Activated CD8-positive, alpha-beta T cell treated with anti-CD3 and anti-CD28 coated beads for 36 hours (primary cell): ENCODE measurements around the gene CHSY3. TPM values are rescaled to one million over a fixed set of nuclear protein-coding genes. Genes with fewer than 3 reads are reported as not detected.

ENCODE experiments used
- ATAC-seq: fragments of 200-7000 bp; cut with Tn5 transposase; one replicate; pipeline ENCODE4 v1.10.0; 2021; ENCODE audit warnings: mild to moderate bottlenecking, moderate library complexity
- CTCF ChIA-PET: fragments of 350-600 bp; sonication (Branson Sonifier 250); formaldehyde crosslinking; loops from one replicate; lab custom pipeline; 2021; ENCODE audit warnings: antibody characterized with exemption; lab: Charles Lee
- POLR2A ChIA-PET: fragments of 350-600 bp; sonication (Branson Sonifier 250); formaldehyde crosslinking; loops from one replicate; lab custom pipeline; 2021; ENCODE audit warnings: antibody characterized with exemption; lab: Charles Lee
- DNase-seq: peaks from one replicate; pipeline ENCODE4 v3.0.0-alpha.2; 2020
- H3K27ac Mint-ChIP-seq: one replicate; pipeline ENCODE4 v1.8.0; 2021; ENCODE audit warnings: mild to moderate bottlenecking, mixed read lengths
- H3K27me3 Mint-ChIP-seq: one replicate; pipeline ENCODE4 v1.8.0; 2021; ENCODE audit warnings: mixed read lengths
- H3K36me3 Mint-ChIP-seq: one replicate; pipeline ENCODE4 v1.8.0; 2021; ENCODE audit warnings: low read depth, mixed read lengths
- H3K4me1 Mint-ChIP-seq: one replicate; pipeline ENCODE4 v1.8.0; 2021; ENCODE audit warnings: low read depth, mixed read lengths
- H3K4me3 Mint-ChIP-seq: one replicate; pipeline ENCODE4 v1.8.0; 2021; ENCODE audit warnings: mild to moderate bottlenecking, moderate library complexity, mixed read lengths
- H3K9me3 Mint-ChIP-seq: one replicate; pipeline ENCODE4 v1.8.0; 2021; ENCODE audit warnings: mixed read lengths
- intact Hi-C: fragments of 100-400 bp; cut with micrococcal nuclease; formaldehyde crosslinking; loops from one replicate; pipeline ENCODE4 v1.10.0; 2022
- total RNA-seq, 2 experiments: library from RNA; stranded (reverse); gene quantifications; one replicate each; pipeline ENCODE4 v1.2.3, GENCODE V29; 2021
- TF ChIP-seq, protein P1 (sequence below): fragments of 200-600 bp; IDR thresholded peaks from one replicate; pipeline ENCODE4 v1.8.0; 2022; ENCODE audit warnings: antibody characterized with exemption, mild to moderate bottlenecking

Gene CHSY3
- total RNA-seq, 2 experiments from 2014 or later = not detected

DNA sequence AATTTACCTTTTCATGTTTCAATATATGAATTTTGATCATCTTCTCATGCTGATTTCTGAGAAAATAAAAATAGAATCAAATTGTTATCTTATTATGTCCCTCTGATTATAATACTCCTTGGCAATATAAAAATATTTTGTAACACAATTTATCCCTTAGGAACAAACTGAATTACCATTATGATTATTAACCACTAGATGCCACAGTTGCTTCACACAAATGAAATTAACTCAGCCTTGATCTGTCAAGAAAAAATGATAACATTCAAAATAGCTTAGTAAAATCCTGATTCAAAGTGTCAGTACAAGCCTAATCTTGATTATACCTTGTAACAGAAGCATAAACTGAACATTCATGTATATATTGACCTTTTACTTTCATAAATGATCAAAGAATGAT is 4.8 kb upstream of the CHSY3 start:
- Mint-ChIP-seq H3K27me3 (peaks cover 22% of the 10 kb centered on the region), H3K36me3 (no peaks in the 10 kb centered on the region), H3K4me3 (no peak overlapping the region), H3K27ac (no peak overlapping the region), H3K4me1 (peaks cover 3% of the 10 kb centered on the region), H3K9me3 (no peaks in the 10 kb centered on the region)
- CTCF ChIA-PET = no interaction called here
- DNase-seq = no peak
- ATAC-seq = no peak
- intact Hi-C loops = no loop called here
- POLR2A ChIA-PET = no interaction called here
- TF ChIP-seq, protein P1, sequence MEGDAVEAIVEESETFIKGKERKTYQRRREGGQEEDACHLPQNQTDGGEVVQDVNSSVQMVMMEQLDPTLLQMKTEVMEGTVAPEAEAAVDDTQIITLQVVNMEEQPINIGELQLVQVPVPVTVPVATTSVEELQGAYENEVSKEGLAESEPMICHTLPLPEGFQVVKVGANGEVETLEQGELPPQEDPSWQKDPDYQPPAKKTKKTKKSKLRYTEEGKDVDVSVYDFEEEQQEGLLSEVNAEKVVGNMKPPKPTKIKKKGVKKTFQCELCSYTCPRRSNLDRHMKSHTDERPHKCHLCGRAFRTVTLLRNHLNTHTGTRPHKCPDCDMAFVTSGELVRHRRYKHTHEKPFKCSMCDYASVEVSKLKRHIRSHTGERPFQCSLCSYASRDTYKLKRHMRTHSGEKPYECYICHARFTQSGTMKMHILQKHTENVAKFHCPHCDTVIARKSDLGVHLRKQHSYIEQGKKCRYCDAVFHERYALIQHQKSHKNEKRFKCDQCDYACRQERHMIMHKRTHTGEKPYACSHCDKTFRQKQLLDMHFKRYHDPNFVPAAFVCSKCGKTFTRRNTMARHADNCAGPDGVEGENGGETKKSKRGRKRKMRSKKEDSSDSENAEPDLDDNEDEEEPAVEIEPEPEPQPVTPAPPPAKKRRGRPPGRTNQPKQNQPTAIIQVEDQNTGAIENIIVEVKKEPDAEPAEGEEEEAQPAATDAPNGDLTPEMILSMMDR = no peak

DNA sequence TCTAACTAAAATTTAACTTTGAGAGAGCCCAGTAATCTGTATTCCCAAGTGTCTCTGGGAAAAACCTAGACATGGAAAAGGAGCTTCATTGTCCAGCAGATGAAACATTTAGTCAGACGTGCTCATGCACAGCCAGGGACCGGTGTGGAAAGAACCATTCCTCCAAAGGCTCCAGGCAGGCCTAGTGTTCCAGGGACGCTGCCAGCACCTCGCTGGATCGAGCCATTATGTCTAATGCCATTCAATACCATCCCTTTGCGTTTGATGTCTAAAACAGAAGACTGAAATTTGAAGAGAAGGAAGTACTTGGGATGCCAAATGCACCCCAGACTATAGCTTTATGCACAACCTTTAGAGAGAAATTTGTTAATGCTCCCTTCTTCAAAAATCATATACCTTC is 1.4 kb upstream of the CHSY3 start:
- DNase-seq (no peak), ATAC-seq (no peak)
- TF ChIP-seq, protein P1 = no peak
- H3K4me3 Mint-ChIP-seq = no peak overlapping the region
- H3K9me3 Mint-ChIP-seq = no peaks in the 10 kb centered on the region
- no peak overlapping the region for H3K27ac Mint-ChIP-seq
- peaks cover 12% of the 10 kb centered on the region for H3K4me1 Mint-ChIP-seq
- intact Hi-C loops = no loop called here
- no peaks in the 10 kb centered on the region for H3K36me3 Mint-ChIP-seq
- H3K27me3 Mint-ChIP-seq = peaks cover 38% of the 10 kb centered on the region
- ChIA-PET CTCF (interaction anchor here (0.8 kb wide), 1 partner anchor 132 kb away, joined by 3 read pairs; no protein-coding TSS in a partner anchor), POLR2A (no interaction called here)

DNA sequence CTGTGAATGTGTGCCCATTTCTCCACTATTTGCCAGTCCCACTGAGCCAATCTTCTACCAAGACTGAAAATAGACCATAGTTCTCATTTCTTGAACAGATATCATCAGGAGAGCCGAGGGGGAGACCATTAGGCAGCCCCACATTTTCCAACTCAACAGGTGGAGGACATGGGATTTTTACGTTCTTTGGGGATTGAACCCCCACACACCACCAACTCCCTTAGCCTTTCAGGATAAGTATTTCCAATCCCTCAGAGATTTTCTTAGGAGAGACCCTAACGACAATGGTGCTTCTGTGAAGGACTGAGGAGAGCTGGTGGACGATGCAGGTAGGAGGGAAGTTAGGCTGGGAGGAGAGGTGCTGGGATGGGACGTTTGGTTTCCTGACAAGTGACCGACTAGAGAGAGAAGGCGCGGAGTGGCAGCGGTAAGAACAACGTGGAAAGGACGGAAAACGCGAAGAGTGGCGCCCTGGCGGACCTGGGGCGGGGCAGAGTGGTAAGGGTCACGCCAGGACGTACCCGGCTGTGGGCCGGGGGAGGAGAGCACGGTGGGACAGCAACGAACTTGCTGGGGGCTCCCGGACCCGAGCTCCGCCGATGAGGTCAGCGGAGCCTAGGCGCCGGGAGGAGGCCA is 681 bp upstream of the CHSY3 start:
- no peak overlapping the region for H3K27ac Mint-ChIP-seq
- H3K36me3 Mint-ChIP-seq = no peaks in the 10 kb centered on the region
- peak overlapping the region; percentile 41 for H3K4me3 Mint-ChIP-seq
- CTCF ChIA-PET = no interaction called here
- ATAC-seq = peak; percentile 10
- H3K27me3 Mint-ChIP-seq = peaks cover 42% of the 10 kb centered on the region
- TF ChIP-seq, protein P1 = no peak
- H3K4me1 Mint-ChIP-seq = peaks cover 12% of the 10 kb centered on the region
- intact Hi-C loops = no loop called here
- DNase-seq = no peak
- no peaks in the 10 kb centered on the region for H3K9me3 Mint-ChIP-seq
- POLR2A ChIA-PET = no interaction called here

DNA sequence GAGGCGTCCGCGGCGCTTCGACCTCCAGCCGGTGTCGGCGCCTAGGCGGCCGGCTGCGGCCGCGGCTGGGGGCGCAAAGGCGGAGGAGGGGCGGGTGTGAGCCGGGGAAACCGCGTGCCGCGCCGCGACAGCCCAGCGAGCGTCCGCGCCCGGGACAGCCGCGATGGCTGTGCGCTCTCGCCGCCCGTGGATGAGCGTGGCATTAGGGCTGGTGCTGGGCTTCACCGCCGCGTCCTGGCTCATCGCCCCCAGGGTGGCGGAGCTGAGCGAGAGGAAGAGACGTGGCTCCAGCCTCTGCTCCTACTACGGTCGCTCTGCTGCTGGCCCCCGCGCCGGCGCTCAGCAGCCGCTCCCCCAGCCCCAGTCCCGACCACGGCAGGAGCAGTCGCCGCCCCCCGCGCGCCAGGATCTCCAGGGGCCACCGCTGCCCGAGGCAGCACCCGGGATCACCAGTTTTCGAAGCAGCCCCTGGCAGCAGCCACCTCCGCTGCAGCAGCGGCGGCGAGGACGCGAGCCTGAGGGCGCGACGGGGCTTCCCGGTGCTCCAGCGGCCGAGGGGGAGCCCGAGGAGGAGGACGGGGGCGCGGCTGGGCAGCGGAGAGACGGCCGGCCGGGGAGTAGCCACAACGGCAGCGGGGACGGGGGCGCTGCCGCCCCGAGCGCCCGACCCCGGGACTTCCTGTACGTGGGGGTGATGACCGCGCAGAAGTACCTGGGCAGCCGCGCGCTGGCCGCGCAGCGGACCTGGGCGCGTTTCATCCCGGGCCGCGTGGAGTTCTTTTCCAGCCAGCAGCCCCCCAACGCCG is 605 bp downstream of the CHSY3 start:
- ChIA-PET POLR2A (no interaction called here), CTCF (interaction anchor here (1.1 kb wide), 1 partner anchor 53 kb away, joined by 3 read pairs; no protein-coding TSS in a partner anchor)
- Mint-ChIP-seq H3K36me3 (no peaks in the 10 kb centered on the region), H3K9me3 (no peaks in the 10 kb centered on the region), H3K4me1 (peaks cover 12% of the 10 kb centered on the region), H3K27me3 (peaks cover 39% of the 10 kb centered on the region), H3K4me3 (peak overlapping the region; percentile 54), H3K27ac (no peak overlapping the region)
- peak; percentile 41 for ATAC-seq
- intact Hi-C loops = no loop called here
- TF ChIP-seq, protein P1 = no peak
- DNase-seq = no peak
